Transverse colon (tissue), 4 donors: Measurements from ENCODE around the gene CMTM6.

Experiments used
- CTCF ChIP-seq, 5 experiments: fragments of 200-600 bp in 3 of 5; fragments of 450-650 bp in 2 of 5; sonication (generic) in 3 of 5; IDR thresholded peaks; 1 replicate in 2 of 5; 2 replicates in 3 of 5; pipeline ENCODE4 v1.5.1; 2016 to 2017; ENCODE audit warnings: antibody characterized with exemption in 5 of 5, inconsistent platforms in 3 of 5, mild to moderate bottlenecking in 2 of 5, moderate library complexity in 1 of 5
- POLR2AphosphoS5 ChIP-seq, 3 donors: sonication (generic); formaldehyde crosslinking; IDR thresholded peaks; one replicate each; pipeline ENCODE4 v1.6.1; 2016; ENCODE audit warnings: antibody characterized with exemption in 3 of 3

- no peak for TF ChIP-seq POLR2AphosphoS5 (IDR thresholded peaks at IDR 0.05)
- no peak for TF ChIP-seq CTCF (IDR thresholded peaks at IDR 0.05)
Measured at GRCh38 chr3:32552013-32552412, 49.4 kb upstream of the CMTM6 start.
